ENCODE data around the gene CYTH4.

CYTH4 gene

GRCh38 chr22:37285937-37286336 is 3.6 kb downstream of the CYTH4 start:
- no peaks in the 10 kb centered on the region for H3K4me1 ChIP-seq (ENCODE audit: insufficient read depth, low read length)
- no peaks in the 10 kb centered on the region for H3K9me3 ChIP-seq (ENCODE audit: low read length)
- no peak overlapping the region for H3K27ac ChIP-seq (ENCODE audit: low read depth, low read length)
- H3K9ac ChIP-seq (ENCODE audit: low read length), result no peak overlapping the region
- no peak overlapping the region for H3K4me3 ChIP-seq (ENCODE audit: low read depth in 1 of 2, low read length in 2 of 2)
- no peaks in the 10 kb centered on the region for H3K36me3 ChIP-seq (ENCODE audit: insufficient read depth, low read length)
- H3K27me3 ChIP-seq (ENCODE audit: control insufficient read depth in 1 of 2, insufficient read depth in 2 of 2, low read length in 2 of 2), result peaks cover 0 to 17% of the 10 kb centered on the region in 2 donors

GRCh38 chr22:37287550-37287951 is 5.2 kb downstream of the CYTH4 start:
- H3K4me3 ChIP-seq (ENCODE audit: low read depth in 1 of 2, low read length in 2 of 2), result no peak overlapping the region
- peaks cover 5% of the 10 kb centered on the region for H3K9me3 ChIP-seq (ENCODE audit: low read length)
- no peak overlapping the region for H3K27ac ChIP-seq (ENCODE audit: low read depth, low read length)
- no peaks in the 10 kb centered on the region for H3K36me3 ChIP-seq (ENCODE audit: insufficient read depth, low read length)
- H3K9ac ChIP-seq (ENCODE audit: low read length), result no peak overlapping the region
- peaks cover 0 to 12% of the 10 kb centered on the region in 2 donors for H3K27me3 ChIP-seq (ENCODE audit: control insufficient read depth in 1 of 2, insufficient read depth in 2 of 2, low read length in 2 of 2)
- H3K4me1 ChIP-seq (ENCODE audit: insufficient read depth, low read length), result no peaks in the 10 kb centered on the region

GRCh38 chr22:37288521-37288920 is 6.2 kb downstream of the CYTH4 start:
- H3K4me1 ChIP-seq (ENCODE audit: insufficient read depth, low read length), result no peaks in the 10 kb centered on the region
- H3K9ac ChIP-seq (ENCODE audit: low read length), result no peak overlapping the region
- H3K4me3 ChIP-seq (ENCODE audit: low read depth in 1 of 2, low read length in 2 of 2), result no peak overlapping the region
- peaks cover 0 to 4% of the 10 kb centered on the region in 2 donors for H3K27me3 ChIP-seq (ENCODE audit: control insufficient read depth in 1 of 2, insufficient read depth in 2 of 2, low read length in 2 of 2)
- peaks cover 5% of the 10 kb centered on the region for H3K9me3 ChIP-seq (ENCODE audit: low read length)
- no peaks in the 10 kb centered on the region for H3K36me3 ChIP-seq (ENCODE audit: insufficient read depth, low read length)
- H3K27ac ChIP-seq (ENCODE audit: low read depth, low read length), result no peak overlapping the region

GRCh38 chr22:37289156-37289735 is 6.9 kb downstream of the CYTH4 start:
- Histone ChIP-seq H3K36me3 (ENCODE audit: insufficient read depth, low read length) (no peaks in the 10 kb centered on the region), H3K4me1 (ENCODE audit: insufficient read depth, low read length) (no peaks in the 10 kb centered on the region), H3K9ac (ENCODE audit: low read length) (no peak overlapping the region)

GRCh38 chr22:37290737-37291136 is 8.4 kb downstream of the CYTH4 start:
- Histone ChIP-seq H3K9ac (ENCODE audit: low read length) (no peak overlapping the region), H3K36me3 (ENCODE audit: insufficient read depth, low read length) (no peaks in the 10 kb centered on the region), H3K4me3 (ENCODE audit: low read depth in 1 of 2, low read length in 2 of 2) (no peak overlapping the region), H3K4me1 (ENCODE audit: insufficient read depth, low read length) (no peaks in the 10 kb centered on the region), H3K9me3 (ENCODE audit: low read length) (peaks cover 5% of the 10 kb centered on the region), H3K27me3 (ENCODE audit: control insufficient read depth in 1 of 2, insufficient read depth in 2 of 2, low read length in 2 of 2) (no peaks in the 10 kb centered on the region), H3K27ac (ENCODE audit: low read depth, low read length) (no peak overlapping the region)

More at GRCh38 chr22:37289156-37289735, 6.9 kb downstream of the CYTH4 start:
- H3K9me3 ChIP-seq (ENCODE audit: low read length), result peaks cover 5% of the 10 kb centered on the region
- H3K27me3 ChIP-seq (ENCODE audit: control insufficient read depth in 1 of 2, insufficient read depth in 2 of 2, low read length in 2 of 2), result no peaks in the 10 kb centered on the region
- H3K4me3 ChIP-seq (ENCODE audit: low read depth in 1 of 2, low read length in 2 of 2), result no peak overlapping the region
- no peak overlapping the region for H3K27ac ChIP-seq (ENCODE audit: low read depth, low read length)

GRCh38 chr22:37291559-37292298 is 9.4 kb downstream of the CYTH4 start:
- Histone ChIP-seq H3K36me3 (ENCODE audit: insufficient read depth, low read length) (no peaks in the 10 kb centered on the region), H3K27ac (ENCODE audit: low read depth, low read length) (no peak overlapping the region), H3K4me1 (ENCODE audit: insufficient read depth, low read length) (no peaks in the 10 kb centered on the region), H3K9ac (ENCODE audit: low read length) (no peak overlapping the region), H3K9me3 (ENCODE audit: low read length) (peaks cover 5% of the 10 kb centered on the region), H3K4me3 (ENCODE audit: low read depth in 1 of 2, low read length in 2 of 2) (no peak overlapping the region), H3K27me3 (ENCODE audit: control insufficient read depth in 1 of 2, insufficient read depth in 2 of 2, low read length in 2 of 2) (no peaks in the 10 kb centered on the region)

- Histone ChIP-seq H3K9ac (ENCODE audit: low read length) (no peak overlapping the region), H3K27me3 (ENCODE audit: control insufficient read depth in 1 of 2, insufficient read depth in 2 of 2, low read length in 2 of 2) (no peaks in the 10 kb centered on the region), H3K27ac (ENCODE audit: low read depth, low read length) (no peak overlapping the region), H3K4me1 (ENCODE audit: insufficient read depth, low read length) (no peaks in the 10 kb centered on the region), H3K36me3 (ENCODE audit: insufficient read depth, low read length) (no peaks in the 10 kb centered on the region), H3K4me3 (ENCODE audit: low read depth in 1 of 2, low read length in 2 of 2) (no peak overlapping the region), H3K9me3 (ENCODE audit: low read length) (peaks cover 5% of the 10 kb centered on the region)
Measured at GRCh38 chr22:37292641-37293040, 10.3 kb downstream of the CYTH4 start.

GRCh38 chr22:37293172-37293571 is 10.9 kb downstream of the CYTH4 start:
- peaks cover 5% of the 10 kb centered on the region for H3K9me3 ChIP-seq (ENCODE audit: low read length)
- H3K27me3 ChIP-seq (ENCODE audit: control insufficient read depth in 1 of 2, insufficient read depth in 2 of 2, low read length in 2 of 2), result no peaks in the 10 kb centered on the region
- no peak overlapping the region for H3K4me3 ChIP-seq (ENCODE audit: low read depth in 1 of 2, low read length in 2 of 2)
- no peaks in the 10 kb centered on the region for H3K36me3 ChIP-seq (ENCODE audit: insufficient read depth, low read length)
- H3K27ac ChIP-seq (ENCODE audit: low read depth, low read length), result no peak overlapping the region
- no peaks in the 10 kb centered on the region for H3K4me1 ChIP-seq (ENCODE audit: insufficient read depth, low read length)
- H3K9ac ChIP-seq (ENCODE audit: low read length), result no peak overlapping the region

- H3K27ac ChIP-seq (ENCODE audit: low read depth, low read length), result no peak overlapping the region
- H3K27me3 ChIP-seq (ENCODE audit: control insufficient read depth in 1 of 2, insufficient read depth in 2 of 2, low read length in 2 of 2), result no peaks in the 10 kb centered on the region
- H3K36me3 ChIP-seq (ENCODE audit: insufficient read depth, low read length), result no peaks in the 10 kb centered on the region
- H3K9me3 ChIP-seq (ENCODE audit: low read length), result peaks cover 5% of the 10 kb centered on the region
- H3K4me3 ChIP-seq (ENCODE audit: low read depth in 1 of 2, low read length in 2 of 2), result no peak overlapping the region
- no peak overlapping the region for H3K9ac ChIP-seq (ENCODE audit: low read length)
- H3K4me1 ChIP-seq (ENCODE audit: insufficient read depth, low read length), result no peaks in the 10 kb centered on the region
Measured at GRCh38 chr22:37294747-37295146, 12.4 kb downstream of the CYTH4 start.

- no peak overlapping the region for H3K27ac ChIP-seq (ENCODE audit: low read depth, low read length)
- H3K9ac ChIP-seq (ENCODE audit: low read length), result no peak overlapping the region
- no peak overlapping the region for H3K4me3 ChIP-seq (ENCODE audit: low read depth in 1 of 2, low read length in 2 of 2)
- no peaks in the 10 kb centered on the region for H3K27me3 ChIP-seq (ENCODE audit: control insufficient read depth in 1 of 2, insufficient read depth in 2 of 2, low read length in 2 of 2)
- no peaks in the 10 kb centered on the region for H3K36me3 ChIP-seq (ENCODE audit: insufficient read depth, low read length)
- H3K4me1 ChIP-seq (ENCODE audit: insufficient read depth, low read length), result no peaks in the 10 kb centered on the region
- peaks cover 5% of the 10 kb centered on the region for H3K9me3 ChIP-seq (ENCODE audit: low read length)
Measured at GRCh38 chr22:37295213-37295886, 13.0 kb downstream of the CYTH4 start.

GRCh38 chr22:37295946-37296345 is 13.6 kb downstream of the CYTH4 start:
- H3K4me1 ChIP-seq (ENCODE audit: insufficient read depth, low read length), result no peaks in the 10 kb centered on the region
- H3K27ac ChIP-seq (ENCODE audit: low read depth, low read length), result no peak overlapping the region
- H3K36me3 ChIP-seq (ENCODE audit: insufficient read depth, low read length), result no peaks in the 10 kb centered on the region

More at GRCh38 chr22:37295946-37296345, 13.6 kb downstream of the CYTH4 start:
- Histone ChIP-seq H3K4me3 (ENCODE audit: low read depth in 1 of 2, low read length in 2 of 2) (no peak overlapping the region), H3K9ac (ENCODE audit: low read length) (no peak overlapping the region), H3K9me3 (ENCODE audit: low read length) (peaks cover 5% of the 10 kb centered on the region), H3K27me3 (ENCODE audit: control insufficient read depth in 1 of 2, insufficient read depth in 2 of 2, low read length in 2 of 2) (peaks cover 0 to 3% of the 10 kb centered on the region in 2 donors)
